ENCODE measurements around the gene CYS1. TPM values are rescaled to one million over a fixed set of nuclear protein-coding genes. Genes with fewer than 3 reads are reported as not detected.
"Not testable (repeated sequence)": the region's sequence is repeated elsewhere in the genome, so short reads cannot be mapped to it uniquely, and the experiment has no call there.

Gene CYS1
- polyA plus RNA-seq, 2 of the 4 experiments (the other 2 are of a cell fraction), result 0.68 to 1.1 TPM

DNA sequence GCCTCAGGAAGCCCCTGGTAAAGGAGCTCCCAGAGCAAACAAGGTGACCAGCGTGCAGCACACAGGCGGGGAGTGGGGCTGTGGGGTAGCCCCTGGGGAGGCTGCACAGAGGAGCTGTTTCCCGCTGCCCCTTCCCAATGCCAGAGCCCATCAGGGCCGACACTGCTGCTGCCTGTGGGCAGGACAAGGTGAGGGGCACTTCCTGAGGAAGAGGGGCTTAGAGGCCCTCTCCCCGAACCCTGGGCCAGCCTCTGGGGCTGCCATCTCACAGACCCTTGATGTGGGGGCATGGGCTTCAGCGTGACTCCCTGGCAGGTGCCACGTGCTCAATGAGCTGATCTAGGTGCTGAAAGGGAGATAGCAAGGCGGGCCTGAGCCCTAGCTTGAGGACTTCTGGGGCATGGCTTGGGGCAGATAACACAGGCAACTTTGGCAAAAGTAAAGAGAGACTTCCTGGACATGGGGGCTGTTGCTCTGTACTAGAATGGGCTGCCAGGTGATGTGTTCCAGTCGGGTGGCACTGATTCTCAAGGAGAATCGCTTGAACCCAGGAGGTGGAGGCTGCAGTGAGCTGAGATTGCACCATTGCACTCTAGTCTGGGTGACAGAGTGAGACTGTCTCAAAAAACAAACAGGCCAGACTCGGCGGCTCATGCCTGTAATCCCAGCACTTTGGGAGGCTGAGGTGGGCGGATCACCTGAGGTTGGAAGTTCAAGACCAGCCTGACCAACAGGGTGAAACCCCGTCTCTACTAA, 46.8 kb downstream of the CYS1 start:
- WGBS (ENCODE audit: missing lambda C conversion rate), result 85% methylated on average over 14 of the region's 14 CpGs
- no peaks in the 10 kb centered on the region for H3K9me3 ChIP-seq
- no peak overlapping the region for H3K4me2 ChIP-seq
- H3K4me1 ChIP-seq, result peaks cover 16% of the 10 kb centered on the region
- DNase-seq (ENCODE audit: low read depth in 1 of 2, low spot score in 1 of 2) (no peak), ATAC-seq (no peak), FAIRE-seq (no peak)
- no peak overlapping the region for H3K4me3 ChIP-seq
- TF ChIP-seq TP53 (CRISPR knock-in tag; IDR thresholded peaks at IDR 0.05) (no peak), KDM5A (IDR thresholded peaks at IDR 0.05) (no peak), ZC3H11A (IDR thresholded peaks at IDR 0.05) (no peak), EHMT2 (IDR thresholded peaks at IDR 0.05; ENCODE audit: low read depth) (no peak), EP300 (IDR thresholded peaks at IDR 0.05) (no peak)
- TF ChIP-seq, protein P1, sequence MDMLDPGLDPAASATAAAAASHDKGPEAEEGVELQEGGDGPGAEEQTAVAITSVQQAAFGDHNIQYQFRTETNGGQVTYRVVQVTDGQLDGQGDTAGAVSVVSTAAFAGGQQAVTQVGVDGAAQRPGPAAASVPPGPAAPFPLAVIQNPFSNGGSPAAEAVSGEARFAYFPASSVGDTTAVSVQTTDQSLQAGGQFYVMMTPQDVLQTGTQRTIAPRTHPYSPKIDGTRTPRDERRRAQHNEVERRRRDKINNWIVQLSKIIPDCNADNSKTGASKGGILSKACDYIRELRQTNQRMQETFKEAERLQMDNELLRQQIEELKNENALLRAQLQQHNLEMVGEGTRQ (IDR thresholded peaks at IDR 0.05), result no peak
- no peak overlapping the region for H3K27ac ChIP-seq
- CTCF ChIA-PET, result interaction anchor here (0.9 to 14.9 kb wide), 6 partner anchors 12 to 606 kb away, joined by 3 to 117 read pairs (median 16); no protein-coding TSS in a partner anchor
- POLR2A ChIA-PET, result interaction anchor here (0.6 kb wide), 1 partner anchor 475 kb away, joined by 5 read pairs; no protein-coding TSS in a partner anchor

DNA sequence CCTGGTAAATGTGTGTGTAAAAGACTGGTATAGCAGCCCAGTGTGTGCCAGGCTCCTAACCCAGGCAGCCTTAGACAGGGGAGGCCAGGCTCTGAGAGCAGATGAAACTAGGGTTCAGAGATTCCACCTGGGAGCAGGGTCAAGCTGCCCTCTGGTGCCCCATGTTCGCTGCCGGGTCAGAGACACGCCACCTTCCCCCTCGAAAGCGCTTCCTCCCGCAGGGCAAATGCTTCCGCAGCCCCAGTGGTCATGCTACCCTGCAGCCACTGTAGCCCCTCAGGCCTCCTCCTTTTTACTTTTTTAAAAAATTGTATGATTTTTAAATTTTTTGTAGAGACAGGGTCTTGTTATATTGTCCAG, 47.5 kb downstream of the CYS1 start:
- Histone ChIP-seq H3K4me2 (no peak overlapping the region), H3K4me3 (no peak overlapping the region), H3K27ac (no peak overlapping the region), H3K9me3 (no peaks in the 10 kb centered on the region), H3K4me1 (peaks cover 16% of the 10 kb centered on the region)
- no peak for TF ChIP-seq FOSB (CRISPR knock-in tag; IDR thresholded peaks at IDR 0.05)
- TF ChIP-seq, protein P2, sequence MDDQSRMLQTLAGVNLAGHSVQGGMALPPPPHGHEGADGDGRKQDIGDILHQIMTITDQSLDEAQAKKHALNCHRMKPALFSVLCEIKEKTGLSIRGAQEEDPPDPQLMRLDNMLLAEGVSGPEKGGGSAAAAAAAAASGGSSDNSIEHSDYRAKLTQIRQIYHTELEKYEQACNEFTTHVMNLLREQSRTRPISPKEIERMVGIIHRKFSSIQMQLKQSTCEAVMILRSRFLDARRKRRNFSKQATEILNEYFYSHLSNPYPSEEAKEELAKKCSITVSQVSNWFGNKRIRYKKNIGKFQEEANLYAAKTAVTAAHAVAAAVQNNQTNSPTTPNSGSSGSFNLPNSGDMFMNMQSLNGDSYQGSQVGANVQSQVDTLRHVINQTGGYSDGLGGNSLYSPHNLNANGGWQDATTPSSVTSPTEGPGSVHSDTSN (IDR thresholded peaks at IDR 0.05), result no peak
- no peak for TF ChIP-seq GATA3 (IDR thresholded peaks at IDR 0.05; ENCODE audit: borderline replicate concordance)
- TF ChIP-seq MYC (IDR thresholded peaks at IDR 0.05; ENCODE audit: borderline replicate concordance, low read length), result no peak
- TF ChIP-seq, protein P3, sequence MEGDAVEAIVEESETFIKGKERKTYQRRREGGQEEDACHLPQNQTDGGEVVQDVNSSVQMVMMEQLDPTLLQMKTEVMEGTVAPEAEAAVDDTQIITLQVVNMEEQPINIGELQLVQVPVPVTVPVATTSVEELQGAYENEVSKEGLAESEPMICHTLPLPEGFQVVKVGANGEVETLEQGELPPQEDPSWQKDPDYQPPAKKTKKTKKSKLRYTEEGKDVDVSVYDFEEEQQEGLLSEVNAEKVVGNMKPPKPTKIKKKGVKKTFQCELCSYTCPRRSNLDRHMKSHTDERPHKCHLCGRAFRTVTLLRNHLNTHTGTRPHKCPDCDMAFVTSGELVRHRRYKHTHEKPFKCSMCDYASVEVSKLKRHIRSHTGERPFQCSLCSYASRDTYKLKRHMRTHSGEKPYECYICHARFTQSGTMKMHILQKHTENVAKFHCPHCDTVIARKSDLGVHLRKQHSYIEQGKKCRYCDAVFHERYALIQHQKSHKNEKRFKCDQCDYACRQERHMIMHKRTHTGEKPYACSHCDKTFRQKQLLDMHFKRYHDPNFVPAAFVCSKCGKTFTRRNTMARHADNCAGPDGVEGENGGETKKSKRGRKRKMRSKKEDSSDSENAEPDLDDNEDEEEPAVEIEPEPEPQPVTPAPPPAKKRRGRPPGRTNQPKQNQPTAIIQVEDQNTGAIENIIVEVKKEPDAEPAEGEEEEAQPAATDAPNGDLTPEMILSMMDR (IDR thresholded peaks at IDR 0.05), result no peak
- TF ChIP-seq TP53 (CRISPR knock-in tag; IDR thresholded peaks at IDR 0.05), result no peak
- ChIA-PET POLR2A (no interaction called here), CTCF (interaction anchor here (1.4 to 14.9 kb wide), 4 partner anchors 12 to 235 kb away, joined by 4 to 117 read pairs (median 42); no protein-coding TSS in a partner anchor)
- DNase-seq (ENCODE audit: low read depth in 1 of 2, low spot score in 1 of 2), result no peak
- ATAC-seq, result no peak
- WGBS (ENCODE audit: missing lambda C conversion rate), result 92% methylated on average over 7 of the region's 7 CpGs
- FAIRE-seq, result no peak

DNA sequence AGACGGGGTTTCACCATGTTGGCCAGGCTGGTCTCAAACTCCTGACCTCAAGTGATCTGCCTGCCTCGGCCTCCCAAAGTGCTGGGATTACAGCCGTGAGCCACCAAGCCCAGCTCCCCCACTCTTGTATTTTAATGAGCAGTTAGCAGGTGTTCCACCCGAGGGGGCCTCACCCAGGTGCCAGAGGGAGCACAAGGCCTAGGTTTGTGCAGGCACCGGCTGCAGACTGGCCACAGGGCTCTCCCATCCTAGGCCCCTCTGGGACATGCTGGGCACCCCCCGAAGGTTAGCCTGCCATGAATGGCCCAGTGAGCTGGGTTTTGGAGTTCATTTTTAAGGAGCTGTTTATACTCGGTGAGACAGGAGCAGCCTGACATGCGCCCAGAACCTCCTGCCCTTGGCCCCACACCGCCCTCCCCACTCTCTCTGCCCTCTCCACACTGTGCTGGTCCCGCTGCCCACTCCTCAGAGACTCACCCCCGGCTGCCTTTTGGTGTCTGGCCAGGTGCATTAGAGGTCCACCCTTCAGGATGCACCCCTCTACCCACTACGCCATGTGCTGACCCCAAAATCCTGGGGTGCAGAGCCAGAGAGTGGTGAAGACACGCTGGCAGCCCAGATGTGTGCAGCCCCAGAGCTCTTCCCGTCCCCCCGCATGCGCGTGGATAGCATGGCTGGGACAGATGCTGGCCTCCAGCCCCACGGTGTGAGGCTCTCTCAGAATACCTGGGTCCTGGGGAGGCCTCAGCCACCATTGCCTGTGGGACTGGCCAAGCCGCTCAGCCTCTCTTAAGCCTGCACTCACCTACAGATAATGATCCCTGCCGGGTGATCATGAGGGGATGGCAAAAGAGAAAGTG, 48.1 kb downstream of the CYS1 start:
- CTCF ChIA-PET, result interaction anchor here (0.6 to 14.9 kb wide), 6 partner anchors 13 to 262 kb away, joined by 3 to 117 read pairs (median 4); no protein-coding TSS in a partner anchor
- Histone ChIP-seq H3K4me3 (no peak overlapping the region), H3K4me1 (peaks cover 13% of the 10 kb centered on the region), H3K9me3 (no peaks in the 10 kb centered on the region), H3K27ac (no peak overlapping the region), H3K4me2 (no peak overlapping the region)
- FAIRE-seq, result no peak
- WGBS (ENCODE audit: missing lambda C conversion rate), result 78% methylated on average over 20 of the region's 20 CpGs
- ATAC-seq, result no peak
- TF ChIP-seq ZC3H11A (IDR thresholded peaks at IDR 0.05) (no peak), RARB (CRISPR knock-in tag; IDR thresholded peaks at IDR 0.05) (no peak)
- POLR2A ChIA-PET, result no interaction called here
- DNase-seq (ENCODE audit: low read depth in 1 of 2, low spot score in 1 of 2), result no peak

DNA sequence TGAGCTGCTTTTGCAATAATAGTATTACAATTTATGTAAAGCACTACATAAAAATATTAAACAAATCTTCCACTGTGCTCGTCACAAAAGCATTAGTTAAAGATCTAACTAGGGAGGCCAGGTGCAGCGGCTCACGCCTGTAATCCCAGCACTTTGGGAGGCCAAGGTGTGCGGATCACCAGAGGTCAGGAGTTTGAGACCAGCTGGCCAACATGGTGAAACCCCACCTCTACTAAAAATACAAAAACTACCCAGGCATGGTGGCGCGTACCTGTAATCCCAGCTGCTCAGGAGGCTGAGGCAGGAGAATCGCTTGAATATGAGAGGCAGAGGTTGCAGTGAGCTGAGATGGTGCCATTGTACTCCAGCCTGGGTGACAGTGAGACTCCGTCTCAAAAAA, 49.4 kb downstream of the CYS1 start:
- CTCF ChIA-PET, result interaction anchor here (0.7 to 14.9 kb wide), 7 partner anchors 16 to 892 kb away, joined by 3 to 117 read pairs (median 3); no protein-coding TSS in a partner anchor
- H3K9me3 ChIP-seq; POLR2A ChIA-PET; H3K4me2 ChIP-seq; H3K4me1 ChIP-seq; FAIRE-seq; DNase-seq (ENCODE audit: low read depth in 1 of 2, low spot score in 1 of 2); H3K4me3 ChIP-seq; ATAC-seq; H3K27ac ChIP-seq: not testable (repeated sequence)
- WGBS (ENCODE audit: missing lambda C conversion rate), result 86% methylated on average over 8 of the region's 8 CpGs
